Vagina (tissue), 2 donors: Measurements from ENCODE around the gene GPER1. TPM values are rescaled to one million over a fixed set of nuclear protein-coding genes. Genes with fewer than 3 reads are reported as not detected.
A peak's percentile ranks its signal among the peaks of the same experiment; 100 is the strongest.

Source experiments
- DNase-seq, 2 donors: peaks; one replicate each; pipeline ENCODE4 v3.0.0-alpha.2; 2017; ENCODE audit errors: extremely low spot score in 2 of 2
- H3K27ac ChIP-seq: fragments of 200-600 bp; sonication (generic); one replicate; pipeline ENCODE4 v1.5.1; 2019
- H3K27me3 ChIP-seq: fragments of 200-600 bp; sonication (generic); one replicate; pipeline ENCODE4 v1.5.1; 2019
- H3K36me3 ChIP-seq, 2 donors: fragments of 200-600 bp; sonication (generic); one replicate each; pipeline ENCODE4 v1.5.1; 2017 to 2019
- H3K4me1 ChIP-seq: fragments of 200-600 bp; sonication (generic); one replicate; pipeline ENCODE4 v1.5.1; 2019
- H3K4me3 ChIP-seq, 2 donors: fragments of 200-600 bp; sonication (generic); 1 replicate in 1 of 2; 2 replicates in 1 of 2; pipeline ENCODE4 v1.5.1; 2016 to 2019
- H3K9me3 ChIP-seq: fragments of 200-600 bp; sonication (generic); one replicate; pipeline ENCODE4 v1.5.1; 2019
- CTCF ChIP-seq, 3 experiments: fragments of 450-650 bp in 2 of 3; fragments of 200-600 bp in 1 of 3; sonication (generic) in 1 of 3; IDR thresholded peaks; one replicate each; pipeline ENCODE4 v1.5.1; 2017 to 2019; ENCODE audit warnings: antibody characterized with exemption in 3 of 3, mild to moderate bottlenecking in 2 of 3, moderate library complexity in 2 of 3
- POLR2A ChIP-seq, 2 donors: fragments of 450-650 bp; IDR thresholded peaks; one replicate each; pipeline ENCODE4 v1.6.1; 2017; ENCODE audit warnings: antibody characterized with exemption in 2 of 2, mild to moderate bottlenecking in 2 of 2, moderate library complexity in 2 of 2
- POLR2AphosphoS5 ChIP-seq, 2 donors: sonication (generic); formaldehyde crosslinking; IDR thresholded peaks; one replicate each; pipeline ENCODE4 v1.9.0; 2017; ENCODE audit warnings: antibody characterized with exemption in 2 of 2, mild to moderate bottlenecking in 2 of 2, low read depth in 1 of 2; ENCODE audit not compliant: insufficient read depth in 1 of 2
- intact Hi-C: fragments of 100-400 bp; cut with DNase I; formaldehyde crosslinking; loops from one replicate; pipeline ENCODE4 v1.15.1; 2023
- total RNA-seq: library from RNA; depleted of rRNA; stranded (reverse); fragments of >200 nt; gene quantifications from one replicate; pipeline ENCODE4 v1.2.3, GENCODE V29; 2016

The GPER1 gene
- total RNA-seq, 1 donor from 2014 or later = 8.3 TPM

DNA sequence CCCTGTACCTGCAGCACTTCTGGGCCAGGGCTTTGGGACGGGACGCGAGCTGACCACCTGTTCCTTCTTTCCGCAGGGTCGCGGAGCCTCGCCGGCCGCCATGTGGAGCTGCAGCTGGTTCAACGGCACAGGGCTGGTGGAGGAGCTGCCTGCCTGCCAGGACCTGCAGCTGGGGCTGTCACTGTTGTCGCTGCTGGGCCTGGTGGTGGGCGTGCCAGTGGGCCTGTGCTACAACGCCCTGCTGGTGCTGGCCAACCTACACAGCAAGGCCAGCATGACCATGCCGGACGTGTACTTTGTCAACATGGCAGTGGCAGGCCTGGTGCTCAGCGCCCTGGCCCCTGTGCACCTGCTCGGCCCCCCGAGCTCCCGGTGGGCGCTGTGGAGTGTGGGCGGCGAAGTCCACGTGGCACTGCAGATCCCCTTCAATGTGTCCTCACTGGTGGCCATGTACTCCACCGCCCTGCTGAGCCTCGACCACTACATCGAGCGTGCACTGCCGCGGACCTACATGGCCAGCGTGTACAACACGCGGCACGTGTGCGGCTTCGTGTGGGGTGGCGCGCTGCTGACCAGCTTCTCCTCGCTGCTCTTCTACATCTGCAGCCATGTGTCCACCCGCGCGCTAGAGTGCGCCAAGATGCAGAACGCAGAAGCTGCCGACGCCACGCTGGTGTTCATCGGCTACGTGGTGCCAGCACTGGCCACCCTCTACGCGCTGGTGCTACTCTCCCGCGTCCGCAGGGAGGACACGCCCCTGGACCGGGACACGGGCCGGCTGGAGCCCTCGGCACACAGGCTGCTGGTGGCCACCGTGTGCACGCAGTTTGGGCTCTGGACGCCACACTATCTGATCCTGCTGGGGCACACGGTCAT, 30.3 kb upstream of the GPER1 start:
- no peaks in the 10 kb centered on the region for H3K27me3 ChIP-seq
- H3K4me1 ChIP-seq = peaks cover 54% of the 10 kb centered on the region
- no peaks in the 10 kb centered on the region for H3K9me3 ChIP-seq
- no peak overlapping the region for H3K4me3 ChIP-seq
- no peak overlapping the region for H3K27ac ChIP-seq
- DNase-seq = no peak
- intact Hi-C loops = no loop called here
- no peaks in the 10 kb centered on the region for H3K36me3 ChIP-seq
- no peak for TF ChIP-seq POLR2AphosphoS5 (IDR thresholded peaks at IDR 0.05; ENCODE audit: insufficient read depth in 1 of 2, low read depth in 1 of 2)

- intact Hi-C loops = no loop called here
- Histone ChIP-seq H3K4me3 (no peak overlapping the region), H3K27ac (no peak overlapping the region), H3K36me3 (no peaks in the 10 kb centered on the region), H3K4me1 (peaks cover 60% of the 10 kb centered on the region), H3K9me3 (no peaks in the 10 kb centered on the region), H3K27me3 (no peaks in the 10 kb centered on the region)
- no peak for DNase-seq
- TF ChIP-seq POLR2AphosphoS5 (IDR thresholded peaks at IDR 0.05; ENCODE audit: insufficient read depth in 1 of 2, low read depth in 1 of 2) = no peak
- no peak for TF ChIP-seq POLR2A (IDR thresholded peaks at IDR 0.05)
Observed at GRCh38 chr7:1058311-1058710, 29.6 kb upstream of the GPER1 start.

- no peak for DNase-seq
- Histone ChIP-seq H3K4me1 (peaks cover 63% of the 10 kb centered on the region), H3K9me3 (no peaks in the 10 kb centered on the region), H3K27ac (no peak overlapping the region), H3K36me3 (no peaks in the 10 kb centered on the region), H3K27me3 (no peaks in the 10 kb centered on the region), H3K4me3 (no peak overlapping the region)
- intact Hi-C loops = no loop called here
- TF ChIP-seq POLR2AphosphoS5 (IDR thresholded peaks at IDR 0.05; ENCODE audit: insufficient read depth in 1 of 2, low read depth in 1 of 2) (no peak), CTCF (IDR thresholded peaks at IDR 0.05) (no peak), POLR2A (IDR thresholded peaks at IDR 0.05) (no peak)
Observed at GRCh38 chr7:1058821-1059199, 29.1 kb upstream of the GPER1 start.

DNA sequence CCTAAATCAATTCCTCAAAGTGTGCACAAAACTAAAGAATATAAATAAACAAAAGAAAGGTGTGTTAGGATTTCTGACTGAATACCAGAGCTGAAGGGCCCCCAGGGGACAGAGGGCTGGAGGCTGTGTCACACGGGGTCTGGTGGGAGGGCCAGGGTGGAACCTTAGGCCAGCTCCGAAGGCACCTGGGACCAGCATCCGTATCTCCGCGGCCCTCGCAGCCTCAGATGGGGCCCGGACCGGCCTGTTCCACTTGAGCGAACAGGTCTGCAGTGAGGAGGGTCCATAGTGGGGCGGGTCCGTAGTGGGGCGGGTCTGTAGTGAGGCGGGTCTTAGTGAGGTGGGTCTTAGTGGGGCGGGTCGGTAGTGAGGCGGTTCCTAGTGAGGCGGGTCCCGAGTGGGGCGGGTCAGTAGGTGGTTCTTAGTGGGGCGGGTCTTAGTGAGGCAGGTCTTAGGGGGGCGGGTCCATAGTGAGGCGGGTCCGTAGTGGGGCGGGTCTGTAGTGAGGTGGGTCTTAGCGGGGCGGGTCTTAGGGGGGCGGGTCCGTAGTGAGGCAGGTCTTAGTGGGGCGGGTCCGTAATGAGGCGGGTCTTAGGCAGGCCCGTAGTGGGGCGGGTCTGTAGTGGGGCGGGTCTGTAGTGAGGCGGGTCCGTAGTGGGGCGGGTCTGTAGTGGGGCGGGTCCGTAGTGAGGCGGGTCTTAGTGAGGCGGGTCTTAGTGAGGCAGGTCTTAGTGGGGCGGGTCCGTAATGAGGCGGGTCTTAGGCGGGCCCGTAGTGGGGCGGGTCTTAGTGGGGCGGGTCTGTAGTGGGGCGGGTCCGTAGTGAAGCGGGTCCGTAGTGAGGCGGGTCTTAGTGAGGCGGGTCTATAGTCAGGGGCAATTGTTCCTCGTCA, 28.5 kb upstream of the GPER1 start:
- Histone ChIP-seq H3K27ac (no peak overlapping the region), H3K9me3 (no peaks in the 10 kb centered on the region), H3K36me3 (no peaks in the 10 kb centered on the region), H3K4me1 (peaks cover 57% of the 10 kb centered on the region), H3K27me3 (no peaks in the 10 kb centered on the region), H3K4me3 (no peak overlapping the region)
- intact Hi-C loops = no loop called here
- no peak for TF ChIP-seq CTCF (IDR thresholded peaks at IDR 0.05)
- no peak for TF ChIP-seq POLR2A (IDR thresholded peaks at IDR 0.05)
- no peak for TF ChIP-seq POLR2AphosphoS5 (IDR thresholded peaks at IDR 0.05; ENCODE audit: insufficient read depth in 1 of 2, low read depth in 1 of 2)
- DNase-seq = no peak

GRCh38 chr7:1060315-1061072, 27.4 kb upstream of the GPER1 start:
- H3K4me1 ChIP-seq = peaks cover 56% of the 10 kb centered on the region
- no peaks in the 10 kb centered on the region for H3K27me3 ChIP-seq
- peak overlapping the region; percentile 18 for H3K27ac ChIP-seq
- no peak for DNase-seq
- H3K9me3 ChIP-seq = no peaks in the 10 kb centered on the region
- no peak for TF ChIP-seq POLR2A (IDR thresholded peaks at IDR 0.05)
- peak in 1 of 2 donors; percentile 46 for TF ChIP-seq POLR2AphosphoS5 (IDR thresholded peaks at IDR 0.05; ENCODE audit: insufficient read depth in 1 of 2, low read depth in 1 of 2)
- TF ChIP-seq CTCF (IDR thresholded peaks at IDR 0.05) = no peak
- H3K36me3 ChIP-seq = no peaks in the 10 kb centered on the region
- intact Hi-C loops = no loop called here
- no peak overlapping the region for H3K4me3 ChIP-seq
